GM21737 (cell line): ENCODE measurements around the gene ARHGAP24.
"Not testable (repeated sequence)": the region's sequence is repeated elsewhere in the genome, so short reads cannot be mapped to it uniquely, and the experiment has no call there.

Experiments used
- ATAC-seq: cut with Tn5 transposase; IDR thresholded peaks from one replicate; pipeline ENCODE4 v1.9.1; 2021; ENCODE audit warnings: mild to moderate bottlenecking, moderate library complexity; ENCODE audit not compliant: unreplicated experiment

Gene ARHGAP24

DNA sequence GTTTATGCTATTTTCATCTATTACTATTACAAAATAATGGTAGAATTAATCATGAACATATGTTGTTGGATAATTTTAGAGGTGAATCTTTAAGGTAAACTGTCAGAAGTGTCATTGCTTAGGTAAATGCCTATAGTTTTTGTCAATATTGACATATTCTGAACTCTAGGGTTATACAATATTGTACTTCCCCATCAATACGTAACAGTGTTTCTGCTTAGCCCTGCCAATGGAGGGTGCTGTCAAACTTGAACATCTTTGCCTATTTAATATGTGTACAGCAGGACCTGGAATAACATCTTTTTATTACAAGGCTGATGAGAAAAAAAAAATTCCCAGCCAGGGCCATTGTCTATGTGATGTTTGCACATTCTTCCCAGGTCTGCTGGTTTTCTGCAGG, 40.8 kb downstream of the ARHGAP24 start:
- ATAC-seq: no peak

DNA sequence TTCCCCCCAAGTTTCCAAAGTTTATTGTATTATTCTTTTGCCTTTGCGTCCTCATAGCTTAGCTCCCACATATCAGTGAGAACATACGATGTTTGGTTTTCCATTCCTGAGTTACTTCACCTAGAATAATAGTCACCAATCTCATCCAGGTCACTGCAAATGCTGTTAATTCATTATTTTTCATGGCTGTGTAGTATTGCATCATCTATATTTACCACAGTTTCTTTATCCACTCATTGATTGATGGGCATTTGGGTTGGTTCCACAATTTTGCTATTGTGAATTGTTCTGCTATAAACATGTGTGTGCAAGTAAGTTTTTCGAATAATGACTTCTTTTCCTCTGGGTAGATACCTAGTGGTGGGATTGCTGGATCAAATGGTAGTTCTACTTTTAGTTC, 43.6 kb downstream of the ARHGAP24 start:
- not testable (repeated sequence) for ATAC-seq

DNA sequence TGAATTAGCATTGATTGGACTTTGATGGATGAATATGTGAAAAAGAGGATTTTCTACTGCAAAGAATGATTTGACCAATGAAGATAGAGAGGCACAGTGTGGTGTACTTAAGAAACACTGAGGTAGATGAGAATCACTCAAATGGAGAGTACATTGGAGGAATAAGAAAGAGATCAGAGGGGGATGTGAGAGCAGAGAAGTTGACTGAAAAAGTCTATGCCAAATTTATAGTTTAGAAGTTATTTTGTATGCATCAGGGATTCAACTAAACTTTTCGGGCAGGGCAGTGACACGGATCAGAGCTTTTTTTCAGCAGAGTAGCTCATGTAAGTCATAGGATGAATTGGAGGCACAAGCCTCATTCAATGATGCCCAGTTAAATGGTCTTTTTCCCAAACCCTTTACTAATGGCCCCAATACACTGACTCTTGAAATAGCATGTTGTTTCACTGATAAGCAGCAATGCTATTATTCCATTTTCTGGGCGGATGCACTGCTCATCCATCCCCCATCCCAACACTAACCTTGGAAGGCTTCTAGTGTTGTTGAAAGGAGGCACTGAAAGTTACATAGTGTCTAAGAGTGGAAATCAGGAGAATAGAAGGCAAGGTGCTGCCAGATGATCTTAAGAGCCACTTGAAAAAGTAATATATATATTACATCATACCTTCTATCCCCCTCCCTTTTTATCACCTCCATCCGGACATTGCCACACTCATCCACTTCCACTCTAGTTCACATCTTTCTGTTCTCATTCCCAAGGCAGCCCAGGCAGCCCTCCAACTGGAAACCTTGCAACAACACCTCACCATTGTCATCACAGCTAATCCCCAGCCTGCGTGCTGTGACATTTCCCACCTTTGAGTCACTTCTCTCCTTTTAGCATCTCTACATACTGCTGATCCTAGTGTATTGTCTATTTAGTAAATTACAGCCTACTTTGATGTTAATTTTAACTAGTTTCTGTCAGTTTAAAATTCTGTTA, 46.1 kb downstream of the ARHGAP24 start:
- ATAC-seq: no peak

DNA sequence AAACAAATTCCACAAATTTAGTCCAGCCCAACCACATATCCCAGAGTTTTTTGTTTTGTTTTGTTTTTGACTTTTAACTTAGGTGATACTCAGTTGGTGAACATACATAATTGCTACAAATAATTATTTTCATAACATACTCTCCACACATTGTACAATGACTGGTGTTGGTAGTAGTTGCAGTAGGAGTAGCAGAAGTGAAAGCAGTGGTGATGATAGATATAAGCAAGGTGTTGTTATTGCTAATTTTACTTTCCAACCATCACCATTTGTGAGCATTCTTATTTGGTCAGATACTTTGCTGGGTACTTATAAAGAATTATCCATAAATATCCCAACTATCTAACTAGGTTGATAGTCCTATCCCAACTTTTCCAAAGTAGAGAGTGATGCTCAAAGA, 47.3 kb downstream of the ARHGAP24 start:
- no peak for ATAC-seq

DNA sequence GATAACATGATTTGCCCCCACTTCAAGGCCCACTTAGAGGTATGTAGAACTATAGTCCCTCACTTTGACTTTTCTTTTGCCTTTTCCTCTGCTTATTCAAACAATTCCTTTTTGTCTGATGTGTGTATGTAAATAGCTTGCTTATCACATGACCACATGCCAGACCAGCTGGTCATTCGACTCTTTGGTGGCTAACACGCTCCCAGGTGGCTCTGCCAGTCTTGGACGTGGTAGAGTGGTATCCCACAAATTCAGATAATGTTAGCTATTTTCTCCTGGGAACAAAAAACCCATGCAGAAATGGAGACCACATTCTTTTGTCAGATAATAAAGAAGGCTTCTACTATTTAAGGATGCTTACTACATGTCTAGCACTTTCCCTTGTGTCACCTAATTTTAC, 47.9 kb downstream of the ARHGAP24 start:
- ATAC-seq: no peak

DNA sequence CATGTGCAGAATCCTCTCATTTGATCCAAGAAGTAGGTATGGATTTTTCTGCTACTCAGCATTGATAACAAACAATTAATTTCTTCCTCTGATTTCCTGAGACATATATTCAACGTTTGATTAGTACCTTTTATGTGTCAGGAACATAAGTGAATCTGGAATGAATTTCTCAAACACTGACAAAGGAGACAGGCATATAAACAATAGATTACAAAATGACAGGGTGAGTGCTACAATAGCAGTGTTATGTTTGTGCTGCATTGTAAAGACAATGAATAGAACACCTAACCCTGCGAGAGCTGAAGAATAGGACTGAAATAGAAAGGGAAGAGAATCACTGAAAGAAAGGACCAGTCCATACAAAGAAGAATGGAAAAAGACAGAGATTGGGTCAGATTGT, 52.9 kb downstream of the ARHGAP24 start:
- ATAC-seq: no peak

DNA sequence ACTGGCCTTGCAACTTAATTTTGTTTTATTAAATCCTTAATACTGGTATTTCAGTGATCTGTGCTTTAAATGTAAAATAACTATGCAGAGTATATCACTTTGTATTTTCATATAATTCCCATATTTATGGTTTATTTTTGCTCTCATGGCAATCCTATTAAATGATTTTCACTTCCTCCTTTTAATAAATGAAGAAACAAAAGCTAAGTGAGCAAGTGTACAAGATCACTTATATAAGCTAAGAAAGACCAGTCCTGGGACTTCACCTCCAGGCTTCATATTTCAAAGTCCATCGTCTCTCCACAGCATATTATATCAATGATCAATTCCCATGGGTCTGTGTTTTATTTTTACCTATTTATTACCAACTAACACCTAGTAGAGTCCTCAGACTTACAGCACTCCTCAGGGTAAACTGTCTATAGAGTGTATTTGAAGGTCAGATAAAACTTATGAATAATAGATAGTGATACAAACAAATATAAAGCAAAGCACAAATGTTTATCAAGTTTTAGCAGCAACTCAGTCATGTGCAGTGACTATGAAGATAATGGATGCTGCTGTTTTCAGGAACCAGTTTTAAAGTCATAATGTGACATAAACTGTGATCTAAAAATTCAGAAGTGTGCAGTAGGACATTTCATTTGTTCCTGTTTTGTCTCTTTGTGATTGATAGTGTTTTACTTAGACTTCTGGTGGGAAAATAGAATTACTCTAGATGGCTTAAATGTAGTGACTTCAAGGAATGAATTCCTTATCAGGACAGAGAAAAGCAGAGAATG, 56.8 kb downstream of the ARHGAP24 start:
- ATAC-seq: no peak

DNA sequence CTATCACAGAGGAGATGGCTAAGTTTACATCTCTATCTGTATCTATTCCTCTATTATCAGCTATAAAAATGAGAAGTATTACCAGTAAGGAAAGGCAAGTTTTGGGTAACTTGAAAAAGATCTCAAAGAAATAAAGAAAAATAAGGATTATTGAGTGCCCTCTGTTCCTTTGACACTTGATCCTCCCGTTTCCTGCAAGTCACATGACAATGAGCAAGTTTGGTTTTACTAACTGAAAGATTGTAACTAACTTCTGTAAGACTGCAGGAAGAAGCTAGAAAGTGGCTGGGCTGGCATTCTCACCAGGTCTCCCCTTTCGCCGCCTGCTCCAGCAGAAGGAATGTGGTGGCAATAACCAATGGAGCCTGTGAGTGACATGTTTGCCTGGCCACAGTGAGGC, 59.2 kb downstream of the ARHGAP24 start:
- no peak for ATAC-seq

DNA sequence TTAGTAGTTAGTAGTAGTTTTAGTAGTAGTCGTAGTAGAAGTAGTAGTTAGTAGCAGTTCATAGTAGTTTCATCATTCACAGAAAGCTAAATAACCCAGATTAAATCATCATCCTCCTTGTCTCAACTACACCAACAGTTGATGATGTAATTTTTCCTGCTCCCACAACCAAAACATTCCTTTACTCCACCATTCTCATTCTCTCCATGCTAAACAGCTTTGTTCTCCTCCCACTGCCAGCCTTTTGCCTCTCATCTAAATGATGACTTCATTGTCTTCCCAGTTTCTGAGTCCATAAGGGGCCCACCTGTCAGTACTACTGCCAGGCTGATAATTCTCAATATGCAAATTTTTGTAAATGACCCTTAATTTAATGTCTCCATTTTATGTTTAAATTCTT, 68.9 kb downstream of the ARHGAP24 start:
- ATAC-seq: no peak

DNA sequence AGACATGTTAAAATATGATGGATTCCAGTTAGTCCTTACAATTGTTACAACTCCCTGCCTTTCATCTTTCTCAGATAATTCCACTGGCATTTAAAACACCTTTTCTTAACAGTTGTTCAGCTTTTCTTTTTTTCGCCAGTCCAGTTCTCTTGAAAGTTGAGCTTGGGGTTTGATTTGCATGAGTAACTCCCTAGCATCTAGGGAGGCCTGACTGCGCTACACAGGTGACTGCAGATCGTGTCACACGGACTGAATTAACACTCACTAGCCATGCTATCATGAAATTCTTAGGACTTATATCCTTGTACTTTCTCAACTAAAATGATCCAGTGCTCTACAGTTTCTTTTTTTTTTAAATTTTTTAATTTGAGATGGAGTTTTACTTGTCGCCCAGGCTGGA, 69.8 kb downstream of the ARHGAP24 start:
- no peak for ATAC-seq

DNA sequence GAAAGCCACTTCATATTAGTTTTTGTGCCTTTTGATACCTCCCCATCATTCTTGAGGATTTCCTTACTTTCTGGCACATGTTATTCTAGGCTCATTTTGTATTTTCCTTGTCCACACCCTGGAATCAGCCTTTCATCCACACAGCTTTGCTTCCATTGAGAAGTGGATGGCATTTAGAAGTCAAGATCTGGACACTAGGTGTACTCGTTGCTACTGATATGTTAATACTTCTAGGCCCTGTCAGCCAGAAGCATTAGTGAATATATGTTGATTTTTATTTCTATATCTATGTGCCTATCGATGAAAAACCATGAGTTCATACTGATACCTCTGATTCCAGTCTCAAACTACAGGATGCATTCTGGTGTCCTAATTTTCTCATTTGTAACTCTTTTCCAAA, 73.2 kb downstream of the ARHGAP24 start:
- ATAC-seq: no peak

DNA sequence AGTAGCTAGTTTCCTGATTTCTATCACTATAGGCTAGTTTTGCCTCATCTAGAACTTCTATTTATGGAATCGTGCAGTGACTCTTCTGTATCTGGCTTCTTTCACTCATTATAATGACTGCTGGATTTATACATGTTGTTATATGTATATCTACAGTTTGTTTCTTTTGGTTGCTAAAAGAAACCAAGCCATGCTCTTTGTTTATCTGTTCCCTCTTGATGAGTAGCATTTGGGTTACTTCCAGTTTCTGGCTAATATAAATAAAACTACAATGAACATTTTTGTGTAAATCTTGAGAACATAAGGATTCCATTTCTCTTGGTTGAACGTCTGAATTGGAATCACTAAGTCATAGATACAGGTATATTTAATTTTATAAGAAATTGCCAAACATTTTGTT, 73.9 kb downstream of the ARHGAP24 start:
- ATAC-seq: no peak

DNA sequence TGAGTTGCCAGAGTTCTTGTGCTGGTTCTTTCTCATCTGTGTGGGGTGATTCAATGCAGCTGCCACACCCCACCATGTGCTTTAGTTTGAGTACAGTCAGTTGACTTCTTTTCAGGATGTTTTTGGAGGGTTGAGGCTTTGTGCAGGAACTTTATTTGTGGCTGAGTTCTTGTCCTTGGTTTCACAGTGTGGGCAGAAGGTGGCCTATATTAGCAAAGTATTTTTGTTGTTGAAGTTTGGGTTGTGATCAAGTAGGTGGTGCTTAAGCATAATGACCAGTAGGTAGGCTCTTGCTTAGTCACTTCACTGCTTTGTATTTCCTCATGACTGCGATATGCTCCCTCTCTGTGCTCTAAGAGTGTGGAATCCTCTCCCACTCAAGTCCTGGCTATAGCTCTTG, 80.3 kb downstream of the ARHGAP24 start:
- no peak for ATAC-seq

DNA sequence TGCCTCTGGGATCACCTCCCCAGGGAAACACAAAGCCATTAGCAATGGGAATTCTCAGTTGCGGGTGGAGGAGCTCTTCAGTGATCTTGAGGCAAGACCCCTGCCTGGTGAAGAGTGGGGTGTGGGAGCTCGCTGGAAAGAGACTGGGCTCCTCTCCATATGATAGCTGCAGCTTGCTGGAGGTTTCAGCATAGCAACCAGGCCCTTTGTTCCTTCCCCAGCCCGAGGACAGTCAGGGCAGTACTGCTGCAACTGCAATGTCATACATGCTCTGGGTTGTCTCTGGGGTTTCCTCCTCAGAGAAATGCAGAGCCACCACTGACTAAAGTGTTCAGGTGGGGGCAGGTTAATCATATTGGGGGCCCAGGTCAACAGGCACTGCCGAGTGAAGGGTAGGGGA, 81.3 kb downstream of the ARHGAP24 start:
- ATAC-seq: no peak

DNA sequence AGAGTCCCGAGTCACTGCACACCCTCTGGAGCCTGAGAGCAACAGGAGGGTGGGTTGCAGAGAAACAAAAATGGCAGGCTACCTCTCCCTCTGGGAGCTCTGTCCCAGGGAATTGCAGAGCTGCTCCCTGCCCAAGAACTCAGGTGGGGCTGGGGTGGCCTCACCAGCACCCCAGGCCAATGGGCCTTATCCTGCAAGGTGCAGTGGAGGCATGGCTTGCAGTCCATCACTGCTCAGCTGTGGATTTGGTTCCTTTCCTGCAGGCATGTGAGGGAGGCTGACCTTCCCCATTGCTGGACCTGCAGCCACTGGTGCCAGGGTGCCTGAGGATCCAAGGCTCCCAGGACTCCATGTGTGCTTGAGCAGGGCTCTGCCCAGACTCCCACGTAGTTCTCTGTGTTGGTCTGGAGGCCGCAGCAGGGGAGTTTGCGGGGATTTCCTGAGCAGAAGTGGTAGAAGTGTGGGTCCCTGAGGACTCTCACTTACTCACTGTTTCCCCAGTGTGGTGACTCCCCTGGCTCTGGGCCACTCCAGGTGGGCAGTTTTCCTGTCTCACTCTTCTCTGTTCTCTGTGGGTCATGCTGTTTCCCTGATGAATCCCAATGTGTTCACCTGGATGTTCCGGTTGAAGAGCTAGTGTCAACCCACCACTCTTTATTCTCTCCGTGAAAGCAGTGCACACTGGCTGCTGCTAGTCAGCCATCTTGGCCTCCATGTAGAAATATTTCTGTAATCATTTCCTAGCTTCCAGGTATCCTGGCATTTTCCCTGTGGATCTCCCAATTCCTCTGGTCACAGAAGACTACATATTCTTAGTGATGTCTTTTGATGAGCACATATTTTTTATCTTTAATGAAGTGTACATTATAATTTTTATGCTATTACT, 82.3 kb downstream of the ARHGAP24 start:
- peak; percentile 86 for ATAC-seq

DNA sequence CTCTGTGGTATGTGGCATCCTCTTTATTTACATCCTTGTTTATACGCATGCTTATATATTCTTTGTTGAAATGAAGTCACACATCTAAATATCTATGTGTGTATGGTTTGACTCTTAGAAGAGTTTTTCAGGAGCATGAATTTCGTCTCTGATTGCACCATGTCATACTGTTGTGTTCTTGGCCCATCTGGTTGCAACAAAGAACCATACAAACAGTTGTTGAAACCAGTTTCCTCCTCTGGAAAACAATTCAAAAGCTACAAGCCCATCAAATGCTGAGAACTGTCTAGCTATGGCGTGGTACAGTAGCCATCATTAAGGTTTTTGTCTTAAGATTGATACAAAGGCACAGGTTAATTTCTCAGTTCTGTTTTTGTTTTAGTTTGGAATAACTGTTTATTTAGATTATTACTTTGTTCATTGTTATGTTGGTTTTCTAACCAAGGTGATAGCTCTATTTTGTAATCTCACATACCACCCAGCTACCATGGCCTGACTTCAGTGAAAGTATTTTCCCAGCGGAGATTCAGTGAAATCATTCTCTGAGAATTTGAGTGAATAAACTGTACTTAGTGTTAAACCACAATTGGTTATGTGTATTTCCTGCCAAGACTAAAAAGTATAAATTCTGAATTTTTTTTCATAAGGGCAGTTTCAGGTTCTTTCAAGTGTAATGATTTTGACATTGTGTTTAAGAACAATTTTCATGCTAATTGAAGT, 91.0 kb downstream of the ARHGAP24 start:
- no peak for ATAC-seq

DNA sequence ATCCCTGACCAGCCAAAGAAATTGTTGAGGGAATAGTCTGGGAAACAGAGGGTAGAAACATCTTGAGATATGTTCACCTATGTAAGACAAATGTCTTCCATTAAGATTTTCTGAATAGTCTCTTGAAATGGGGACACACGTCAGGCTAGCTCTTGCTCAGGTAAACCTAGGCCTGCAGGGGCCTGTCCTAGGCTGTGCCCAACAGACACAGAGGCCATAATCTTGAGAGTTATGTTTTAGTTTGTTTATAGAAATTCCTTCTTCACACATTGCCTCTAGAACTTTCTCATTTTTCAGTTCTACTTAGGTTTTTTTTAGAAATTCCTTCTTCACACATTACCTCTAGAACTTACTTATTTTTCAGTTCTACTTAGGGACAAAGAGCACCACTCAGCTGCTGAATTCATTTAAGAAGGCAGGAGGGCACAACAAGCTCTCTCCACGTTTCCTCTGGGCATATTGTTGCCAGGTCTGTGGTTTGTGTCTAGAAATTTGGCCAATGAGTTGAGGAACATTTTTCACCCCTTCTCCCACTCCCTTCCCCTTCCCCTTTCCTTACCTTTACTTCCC, 94.9 kb downstream of the ARHGAP24 start:
- ATAC-seq: no peak

DNA sequence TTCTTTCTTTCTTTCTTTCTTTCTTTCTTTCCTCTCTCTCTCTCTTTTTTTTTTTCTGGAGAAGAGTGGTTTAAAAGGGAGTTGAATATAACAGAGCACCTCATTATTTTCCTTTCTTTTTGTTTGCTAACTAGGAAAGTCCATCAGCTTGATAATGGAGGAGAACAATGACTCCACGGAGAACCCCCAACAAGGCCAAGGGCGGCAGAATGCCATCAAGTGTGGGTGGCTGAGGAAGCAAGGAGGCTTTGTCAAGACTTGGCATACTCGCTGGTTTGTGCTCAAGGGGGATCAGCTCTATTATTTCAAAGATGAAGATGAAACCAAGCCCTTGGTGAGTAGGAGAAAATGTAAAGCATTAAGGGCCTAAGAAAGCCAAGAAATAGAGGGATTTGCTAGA, 95.4 kb downstream of the ARHGAP24 start:
- ATAC-seq: no peak

DNA sequence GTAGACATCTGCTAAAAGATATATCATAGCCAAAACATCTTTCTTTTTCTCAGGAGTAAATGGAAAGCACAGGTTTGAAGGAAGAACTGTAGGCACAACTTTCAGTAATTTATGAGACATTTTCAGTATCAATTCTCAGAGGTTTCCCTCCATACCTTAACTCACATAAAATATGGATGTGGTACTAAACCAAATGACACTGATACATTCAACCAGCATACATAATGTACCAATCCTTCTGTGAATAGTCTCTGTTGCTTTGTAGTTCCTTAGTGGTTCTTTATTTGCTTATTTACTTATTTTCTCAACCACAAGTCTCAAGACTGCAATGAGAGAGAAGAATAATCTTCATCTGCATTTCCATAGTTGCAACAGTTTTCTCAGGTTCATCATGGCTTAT, 96.1 kb downstream of the ARHGAP24 start:
- ATAC-seq: no peak

DNA sequence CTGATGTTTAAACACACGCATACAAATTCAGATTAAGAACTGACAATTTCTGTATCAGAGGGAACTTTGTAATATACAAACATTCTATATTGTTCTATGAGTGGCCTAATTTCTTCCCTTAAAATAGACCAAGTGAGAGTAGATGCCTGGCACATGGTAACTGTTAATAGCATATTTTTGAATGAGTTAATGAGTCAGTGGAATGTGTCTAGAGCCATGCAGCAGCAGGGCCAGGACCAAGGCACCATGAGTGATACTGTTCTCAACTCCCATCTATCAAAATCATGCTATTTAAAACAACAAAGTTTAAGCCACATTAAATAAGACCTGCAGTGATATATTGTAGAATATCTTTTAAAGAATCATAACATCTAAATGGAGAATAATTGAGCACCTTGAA, 98.3 kb downstream of the ARHGAP24 start:
- no peak for ATAC-seq
